Osteoblast (primary cell): ENCODE measurements around the gene SUPT7L. TPM values are rescaled to one million over a fixed set of nuclear protein-coding genes. Genes with fewer than 3 reads are reported as not detected.
"Not testable (repeated sequence)": the region's sequence is repeated elsewhere in the genome, so short reads cannot be mapped to it uniquely, and the experiment has no call there.

Experiments
- DNase-seq: peaks from one replicate; pipeline ENCODE4 v3.0.0; 2011; ENCODE audit warnings: low spot score, mixed read lengths; ENCODE audit not compliant: insufficient read length; ENCODE audit errors: missing footprints
- H2AFZ ChIP-seq: 2 replicates; pipeline ENCODE4 v1.6.0; 2011; ENCODE audit warnings: mild to moderate bottlenecking, low read length
- H3K27ac ChIP-seq: 2 replicates; pipeline ENCODE4 v1.5.1; 2011; ENCODE audit warnings: mild to moderate bottlenecking, low read depth, low read length, moderate library complexity
- H3K27me3 ChIP-seq: 2 replicates; pipeline ENCODE4 v1.6.0; 2012; ENCODE audit warnings: mild to moderate bottlenecking, control low read depth, inconsistent platforms, low read length, moderate library complexity; ENCODE audit not compliant: insufficient read depth
- H3K36me3 ChIP-seq: 2 replicates; pipeline ENCODE4 v1.5.1; 2011; ENCODE audit warnings: mild to moderate bottlenecking, low read length, control low read depth, moderate library complexity; ENCODE audit not compliant: insufficient read depth
- H3K4me1 ChIP-seq: 2 replicates; pipeline ENCODE4 v1.5.1; 2011; ENCODE audit warnings: mild to moderate bottlenecking, low read length, control low read depth, moderate library complexity; ENCODE audit not compliant: insufficient read depth
- H3K4me2 ChIP-seq: 2 replicates; pipeline ENCODE4 v1.6.0; 2011; ENCODE audit warnings: mild to moderate bottlenecking, low read length; ENCODE audit not compliant: insufficient read depth
- H3K4me3 ChIP-seq: fragments of 200-600 bp; sonication (generic); 3 replicates; pipeline ENCODE4 v1.5.1; 2012; ENCODE audit warnings: mild to moderate bottlenecking, low read length, inconsistent platforms; ENCODE audit not compliant: insufficient read depth
- H3K79me2 ChIP-seq: 2 replicates; pipeline ENCODE4 v1.6.0; 2012; ENCODE audit warnings: mild to moderate bottlenecking, low read length, control low read depth, inconsistent platforms; ENCODE audit not compliant: insufficient read depth
- H3K9me3 ChIP-seq: 2 replicates; pipeline ENCODE4 v1.5.1; 2011; ENCODE audit warnings: low read depth, low read length, control low read depth
- H4K20me1 ChIP-seq: 2 replicates; pipeline ENCODE4 v1.6.0; 2012; ENCODE audit warnings: mild to moderate bottlenecking, low read length, control low read depth; ENCODE audit not compliant: insufficient read depth
- total RNA-seq: library from RNA; depleted of rRNA; stranded (reverse); fragments of >200 nt; gene quantifications from 2 replicates; pipeline ENCODE4 v1.2.3, GENCODE V29; 2012
- TF ChIP-seq, protein P1 (sequence below): IDR thresholded peaks from 2 replicates; pipeline ENCODE4 v1.5.1; 2011; ENCODE audit warnings: mild to moderate bottlenecking, low read depth, low read length, moderate library complexity; ENCODE audit errors: extremely low read depth

SUPT7L gene
- total RNA-seq, 1 donor = 50.3 TPM

DNA sequence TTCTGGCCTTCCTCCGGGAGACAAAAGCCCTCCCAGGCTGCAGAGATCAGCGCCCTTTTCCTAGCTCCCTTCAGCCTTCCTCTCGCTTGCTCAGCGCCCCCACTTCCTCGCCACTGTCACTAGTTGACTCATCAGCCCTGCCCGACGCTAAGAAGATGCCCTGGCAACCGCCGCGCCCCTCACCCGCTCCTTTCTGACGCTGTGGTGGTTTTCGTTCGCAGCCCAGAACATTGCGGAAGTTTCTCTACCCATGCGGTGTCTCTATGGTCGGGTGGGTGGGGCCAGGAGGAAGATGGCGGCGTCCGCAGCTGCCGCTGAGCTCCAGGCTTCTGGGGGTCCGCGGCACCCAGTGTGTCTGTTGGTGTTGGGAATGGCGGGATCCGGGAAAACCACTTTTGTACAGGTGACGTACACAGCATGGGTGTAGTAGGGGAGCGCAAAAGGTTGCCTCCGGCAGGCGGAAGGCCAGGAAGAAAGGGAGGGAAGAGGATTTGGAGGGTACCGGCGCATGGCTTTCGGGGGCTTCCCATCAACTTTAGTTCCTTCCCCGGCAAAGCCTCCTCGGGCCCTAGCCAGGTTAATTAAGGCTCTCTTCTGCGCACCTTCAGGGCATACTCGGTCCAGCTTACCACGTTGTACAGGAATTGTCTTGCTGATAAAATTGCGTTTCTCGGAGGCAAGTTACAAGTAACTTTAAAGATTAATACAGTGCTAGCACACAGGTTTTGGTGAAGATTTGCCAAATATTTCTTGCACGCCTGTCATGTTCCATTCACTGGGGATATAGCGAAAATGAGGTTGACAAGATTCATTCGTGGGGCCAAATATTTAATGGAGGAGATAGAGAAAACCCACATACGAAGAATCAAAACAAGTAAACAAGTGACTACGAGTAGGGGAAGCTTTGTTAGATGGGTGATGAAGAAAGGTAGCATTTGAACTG lies 34.4 kb downstream of the SUPT7L start, which contains the start of the genes CCDC121 and GPN1:
Gene CCDC121, minus strand, starts transcription at position 246 of the 943 bp plus-strand sequence. CDS start 1,213 bp downstream, outside the sequence.
Gene GPN1, plus strand, starts transcription at position 284 of the 943 bp plus-strand sequence. Its CDS starts 9 bp downstream, at position 293.
- DNase-seq = peak; percentile 80
- peak within 1 kb of the TSS; percentile 92 for H3K4me2 ChIP-seq
- no peaks in the 10 kb centered on the region for H4K20me1 ChIP-seq
- H3K27ac ChIP-seq = peak within 1 kb of the TSS; percentile 89
- peaks cover 29% of the 10 kb centered on the region for H3K36me3 ChIP-seq
- H3K27me3 ChIP-seq = no peaks in the 10 kb centered on the region
- H3K79me2 ChIP-seq = peaks cover 30% of the 10 kb centered on the region
- peak within 1 kb of the TSS; percentile 83 for H2AFZ ChIP-seq
- peak within 1 kb of the TSS; percentile 84 for H3K4me3 ChIP-seq
- TF ChIP-seq, protein P1, sequence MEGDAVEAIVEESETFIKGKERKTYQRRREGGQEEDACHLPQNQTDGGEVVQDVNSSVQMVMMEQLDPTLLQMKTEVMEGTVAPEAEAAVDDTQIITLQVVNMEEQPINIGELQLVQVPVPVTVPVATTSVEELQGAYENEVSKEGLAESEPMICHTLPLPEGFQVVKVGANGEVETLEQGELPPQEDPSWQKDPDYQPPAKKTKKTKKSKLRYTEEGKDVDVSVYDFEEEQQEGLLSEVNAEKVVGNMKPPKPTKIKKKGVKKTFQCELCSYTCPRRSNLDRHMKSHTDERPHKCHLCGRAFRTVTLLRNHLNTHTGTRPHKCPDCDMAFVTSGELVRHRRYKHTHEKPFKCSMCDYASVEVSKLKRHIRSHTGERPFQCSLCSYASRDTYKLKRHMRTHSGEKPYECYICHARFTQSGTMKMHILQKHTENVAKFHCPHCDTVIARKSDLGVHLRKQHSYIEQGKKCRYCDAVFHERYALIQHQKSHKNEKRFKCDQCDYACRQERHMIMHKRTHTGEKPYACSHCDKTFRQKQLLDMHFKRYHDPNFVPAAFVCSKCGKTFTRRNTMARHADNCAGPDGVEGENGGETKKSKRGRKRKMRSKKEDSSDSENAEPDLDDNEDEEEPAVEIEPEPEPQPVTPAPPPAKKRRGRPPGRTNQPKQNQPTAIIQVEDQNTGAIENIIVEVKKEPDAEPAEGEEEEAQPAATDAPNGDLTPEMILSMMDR = no peak
- peaks cover 19% of the 10 kb centered on the region for H3K4me1 ChIP-seq
- no peaks in the 10 kb centered on the region for H3K9me3 ChIP-seq

DNA sequence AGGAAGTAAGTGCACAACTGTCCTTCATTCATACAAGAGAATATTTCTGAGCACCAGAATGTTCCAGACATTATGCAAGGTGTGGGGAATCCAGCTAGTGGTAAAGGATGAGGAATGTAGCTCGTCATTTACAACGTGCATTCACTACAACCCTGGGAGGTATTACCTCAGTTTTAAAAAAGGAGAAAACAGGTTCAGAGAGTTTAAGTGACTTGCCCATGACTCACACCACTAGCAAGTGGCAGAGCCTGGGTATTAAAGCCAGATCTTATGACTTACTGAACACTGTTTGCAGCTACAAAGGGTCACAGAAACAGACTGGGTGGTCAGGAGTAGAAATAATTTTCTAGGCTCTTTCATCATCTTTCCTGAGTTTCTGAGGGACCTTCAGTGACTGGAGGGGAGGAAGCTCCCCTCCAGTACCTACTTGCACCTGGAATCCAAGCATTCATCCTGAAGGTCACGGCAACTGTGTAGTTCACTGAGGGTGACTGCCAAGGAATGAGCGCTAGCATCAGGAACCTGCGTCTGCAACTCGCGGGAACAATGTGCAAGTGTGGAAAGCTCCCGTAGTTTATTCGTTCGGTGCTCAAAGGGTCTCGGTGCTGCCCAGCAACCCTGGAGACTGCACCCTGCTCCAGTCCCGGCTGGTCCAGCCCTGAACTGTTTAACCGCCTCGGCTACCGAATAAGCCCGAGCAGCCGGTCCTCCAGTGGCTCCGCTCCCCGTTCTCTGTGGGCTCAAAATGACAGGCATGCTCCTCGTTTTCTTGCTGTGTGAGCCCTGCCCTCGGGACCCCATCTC lies 35.2 kb downstream of the SUPT7L start:
- Histone ChIP-seq H3K4me2 (peak overlapping the region; percentile 92), H2AFZ (peak overlapping the region; percentile 83), H4K20me1 (no peaks in the 10 kb centered on the region), H3K4me1 (peaks cover 26% of the 10 kb centered on the region), H3K36me3 (peaks cover 25% of the 10 kb centered on the region), H3K27me3 (no peaks in the 10 kb centered on the region), H3K9me3 (no peaks in the 10 kb centered on the region), H3K79me2 (peaks cover 30% of the 10 kb centered on the region), H3K4me3 (peak overlapping the region; percentile 84), H3K27ac (peak overlapping the region; percentile 89)
- TF ChIP-seq, protein P1 = no peak
- DNase-seq = peak; percentile 47

DNA sequence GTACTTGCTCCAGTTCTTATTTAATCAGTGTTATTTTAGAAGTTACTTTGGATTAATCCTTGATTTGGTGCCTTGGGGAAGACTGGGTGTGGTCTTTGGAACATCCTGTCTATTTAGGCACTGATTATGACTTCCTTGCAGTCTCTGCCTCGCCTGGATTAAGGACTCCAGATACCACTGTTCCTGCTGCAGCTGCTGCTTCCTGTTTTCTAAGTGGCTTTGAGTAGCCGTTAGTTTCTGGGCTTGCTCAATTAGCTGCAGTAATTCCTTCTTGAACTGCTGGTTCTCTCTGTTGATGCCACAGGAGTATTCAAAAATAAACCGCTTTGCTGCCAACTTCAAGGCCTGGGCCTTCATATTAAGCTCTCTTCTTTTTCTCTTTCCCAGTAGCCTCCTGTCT lies 36.5 kb downstream of the SUPT7L start:
- peaks cover 38% of the 10 kb centered on the region for H3K4me1 ChIP-seq
- not testable (repeated sequence) for H3K4me2 ChIP-seq, H4K20me1 ChIP-seq, H3K4me3 ChIP-seq, DNase-seq, H3K9me3 ChIP-seq, H2AFZ ChIP-seq, H3K27me3 ChIP-seq
- peaks cover 13% of the 10 kb centered on the region for H3K36me3 ChIP-seq
- peak overlapping the region; percentile 89 for H3K27ac ChIP-seq
- H3K79me2 ChIP-seq = peaks cover 28% of the 10 kb centered on the region

DNA sequence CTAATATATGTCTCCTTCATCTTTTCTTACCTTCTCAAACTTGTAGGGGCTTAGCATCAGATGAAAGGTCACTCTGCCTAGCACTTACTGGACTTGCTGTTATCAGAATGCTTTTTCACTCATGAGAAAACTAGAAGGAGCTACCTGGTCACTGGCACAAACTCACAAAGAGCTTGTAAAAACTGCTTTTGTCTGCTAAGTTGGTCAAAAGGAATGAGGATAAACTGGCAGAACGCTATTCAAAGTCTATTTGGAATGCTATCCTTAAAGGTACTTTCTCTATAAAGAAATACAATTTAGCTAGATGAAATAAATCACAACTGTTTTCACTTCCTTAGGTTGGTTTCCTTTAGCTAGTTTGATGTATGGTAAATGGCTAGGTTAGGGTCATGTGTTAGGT lies 37.1 kb downstream of the SUPT7L start:
- Histone ChIP-seq H3K4me1 (peaks cover 39% of the 10 kb centered on the region), H3K79me2 (peaks cover 23% of the 10 kb centered on the region), H3K27ac (peak overlapping the region; percentile 89)
- not testable (repeated sequence) for H3K36me3 ChIP-seq, H2AFZ ChIP-seq, H3K4me3 ChIP-seq, DNase-seq, H4K20me1 ChIP-seq, H3K9me3 ChIP-seq, H3K27me3 ChIP-seq, H3K4me2 ChIP-seq
